Tibial nerve (tissue), 4 donors: ENCODE data around the gene LRP4. TPM values are rescaled to one million over a fixed set of nuclear protein-coding genes. Genes with fewer than 3 reads are reported as not detected.

Experiments used
- DNase-seq, 2 donors: peaks; one replicate each; pipeline ENCODE4 v3.0.0-alpha.2; 2019; ENCODE audit warnings: low spot score in 2 of 2
- H3K27ac ChIP-seq, 4 donors: fragments of 200-600 bp; sonication (generic) in 3 of 4; one replicate each; pipeline ENCODE4 v1.5.1; 2017 to 2019; ENCODE audit warnings: mild to moderate bottlenecking in 1 of 4
- H3K27me3 ChIP-seq, 2 donors: fragments of 200-600 bp; sonication (generic) in 1 of 2; one replicate each; pipeline versions ENCODE4 v1.5.1 to v1.6.0; 2017 to 2019
- H3K36me3 ChIP-seq, 3 donors: fragments of 200-600 bp; sonication (generic); one replicate each; pipeline ENCODE4 v1.5.1; 2018 to 2019
- H3K4me1 ChIP-seq, 4 donors: fragments of 200-600 bp; sonication (generic) in 3 of 4; one replicate each; pipeline ENCODE4 v1.5.1; 2017 to 2019
- H3K4me3 ChIP-seq, 4 donors: fragments of 200-600 bp; sonication (generic) in 3 of 4; one replicate each; pipeline ENCODE4 v1.5.1; 2017 to 2019; ENCODE audit warnings: mild to moderate bottlenecking in 1 of 4, moderate library complexity in 1 of 4
- H3K9me3 ChIP-seq, 4 donors: fragments of 200-600 bp; sonication (generic) in 3 of 4; one replicate each; pipeline ENCODE4 v1.5.1; 2017 to 2019
- CTCF ChIP-seq, 5 experiments: fragments of 200-600 bp in 3 of 5; fragments of 450-650 bp in 2 of 5; sonication (generic) in 3 of 5; IDR thresholded peaks; one replicate each; pipeline ENCODE4 v1.5.1; 2016 to 2019; ENCODE audit warnings: antibody characterized with exemption in 5 of 5, mild to moderate bottlenecking in 3 of 5, moderate library complexity in 2 of 5
- EP300 ChIP-seq, 2 donors: sonication (generic); formaldehyde crosslinking; IDR thresholded peaks; one replicate each; pipeline ENCODE4 v1.6.1; 2017; ENCODE audit warnings: antibody characterized with exemption in 2 of 2, mild to moderate bottlenecking in 1 of 2
- POLR2A ChIP-seq, 2 donors: fragments of 450-650 bp; IDR thresholded peaks; one replicate each; pipeline ENCODE4 v1.6.1; 2017; ENCODE audit warnings: antibody characterized with exemption in 2 of 2, mild to moderate bottlenecking in 2 of 2, moderate library complexity in 2 of 2
- WGBS, 2 donors: methylation state at CpG; one replicate each; pipeline ENCODE4 v1.1.5; 2018; 5-methylcytosine and 5-hydroxymethylcytosine counted together
- total RNA-seq, 4 donors: library from RNA; depleted of rRNA; stranded (reverse); fragments of >200 nt; gene quantifications; one replicate each; pipeline ENCODE4 v1.1.0, GENCODE V29; 2016

Gene LRP4
- total RNA-seq, 4 donors from 2014 or later, result 24.3 to 105 (median 52.9) TPM

DNA sequence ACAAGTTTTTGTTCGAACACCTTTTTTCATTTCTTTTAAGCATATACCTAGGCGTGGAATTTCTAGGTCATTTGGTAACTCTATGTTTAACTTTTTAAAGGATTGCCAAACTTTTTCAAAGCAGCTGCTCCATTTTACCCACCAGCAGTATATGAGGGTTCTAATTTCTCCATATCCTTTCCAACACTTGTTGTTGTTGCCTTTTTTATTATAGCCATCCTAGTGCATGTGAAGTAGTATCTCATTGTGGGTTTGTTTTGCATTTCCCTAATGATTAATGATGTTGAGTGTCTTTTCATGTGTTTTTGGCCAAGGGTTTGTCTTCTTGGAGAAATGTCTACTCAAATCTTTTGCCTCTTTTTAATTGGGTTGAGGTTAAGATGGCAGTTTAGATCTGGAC, 42.7 kb upstream of the LRP4 start:
- Histone ChIP-seq H3K4me3 (no peak overlapping the region), H3K4me1 (no peaks in the 10 kb centered on the region), H3K9me3 (peaks cover 0 to 6% (median 0%) of the 10 kb centered on the region in 4 donors), H3K27me3 (no peaks in the 10 kb centered on the region), H3K36me3 (peaks cover 0 to 28% (median 0%) of the 10 kb centered on the region in 3 donors), H3K27ac (no peak overlapping the region)
- TF ChIP-seq EP300 (IDR thresholded peaks at IDR 0.05), result no peak
- DNase-seq, result no peak
- 97 to 99% methylated on average over 2 of the region's 2 CpGs for WGBS, 2 donors

DNA sequence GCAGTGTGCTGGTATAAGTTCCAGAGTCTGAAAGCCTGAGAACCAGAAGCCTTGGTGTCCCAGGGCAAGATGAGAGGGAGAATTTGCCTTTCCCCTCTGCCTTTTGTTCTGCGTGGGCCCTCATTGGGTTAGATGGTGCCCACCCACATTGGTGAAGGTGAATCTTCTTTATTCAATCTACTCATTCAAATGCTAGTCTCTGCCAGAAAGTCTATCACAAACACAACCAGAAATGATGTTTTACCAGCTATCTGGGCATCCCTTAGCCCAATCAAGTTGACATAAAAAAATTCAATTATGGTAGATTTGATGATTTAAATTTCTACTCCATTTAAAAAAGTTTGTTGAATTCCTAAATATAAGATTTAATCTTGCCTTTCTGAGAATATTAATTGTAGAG, 40.4 kb upstream of the LRP4 start:
- TF ChIP-seq EP300 (IDR thresholded peaks at IDR 0.05) (no peak), CTCF (IDR thresholded peaks at IDR 0.05) (no peak), POLR2A (IDR thresholded peaks at IDR 0.05) (no peak)

GRCh38 chr11:46953093-46953492, 34.7 kb upstream of the LRP4 start:
- Histone ChIP-seq H3K4me3 (no peak overlapping the region), H3K4me1 (peaks cover 0 to 8% (median 1%) of the 10 kb centered on the region in 4 donors), H3K27me3 (no peaks in the 10 kb centered on the region), H3K36me3 (no peaks in the 10 kb centered on the region), H3K9me3 (no peaks in the 10 kb centered on the region), H3K27ac (no peak overlapping the region)
- 84 to 86% methylated on average over 5 of the region's 5 CpGs for WGBS, 2 donors
- DNase-seq, result no peak
- TF ChIP-seq EP300 (IDR thresholded peaks at IDR 0.05) (no peak), CTCF (IDR thresholded peaks at IDR 0.05) (no peak), POLR2A (IDR thresholded peaks at IDR 0.05) (no peak)

More for the DNA sequence above, 40.4 kb upstream of the LRP4 start:
- Histone ChIP-seq H3K36me3 (peaks cover 0 to 28% (median 0%) of the 10 kb centered on the region in 3 donors), H3K27me3 (no peaks in the 10 kb centered on the region), H3K4me3 (no peak overlapping the region), H3K4me1 (no peaks in the 10 kb centered on the region), H3K9me3 (peaks cover 0 to 6% (median 0%) of the 10 kb centered on the region in 4 donors), H3K27ac (no peak overlapping the region)
- no peak for DNase-seq
- 95 to 100% methylated on average over 1 of the region's 1 CpG for WGBS, 2 donors

- TF ChIP-seq POLR2A (IDR thresholded peaks at IDR 0.05) (no peak), EP300 (IDR thresholded peaks at IDR 0.05) (no peak), CTCF (IDR thresholded peaks at IDR 0.05) (no peak)
Measured at GRCh38 chr11:46952553-46952952, 34.2 kb upstream of the LRP4 start.

GRCh38 chr11:46951864-46952263, 33.5 kb upstream of the LRP4 start:
- Histone ChIP-seq H3K27me3 (no peaks in the 10 kb centered on the region), H3K4me3 (no peak overlapping the region), H3K4me1 (peaks cover 0 to 20% (median 5%) of the 10 kb centered on the region in 4 donors), H3K9me3 (no peaks in the 10 kb centered on the region), H3K36me3 (no peaks in the 10 kb centered on the region), H3K27ac (no peak overlapping the region)
- DNase-seq, result no peak
- 91 to 97% methylated on average over 1 of the region's 1 CpG for WGBS, 2 donors
- TF ChIP-seq POLR2A (IDR thresholded peaks at IDR 0.05) (no peak), CTCF (IDR thresholded peaks at IDR 0.05) (no peak), EP300 (IDR thresholded peaks at IDR 0.05) (no peak)

More at GRCh38 chr11:46952553-46952952, 34.2 kb upstream of the LRP4 start:
- Histone ChIP-seq H3K36me3 (no peaks in the 10 kb centered on the region), H3K27ac (no peak overlapping the region), H3K27me3 (no peaks in the 10 kb centered on the region), H3K9me3 (no peaks in the 10 kb centered on the region), H3K4me3 (no peak overlapping the region), H3K4me1 (peaks cover 0 to 14% (median 4%) of the 10 kb centered on the region in 4 donors)
- no peak for DNase-seq
- 72 to 79% methylated on average over 2 of the region's 2 CpGs for WGBS, 2 donors

DNA sequence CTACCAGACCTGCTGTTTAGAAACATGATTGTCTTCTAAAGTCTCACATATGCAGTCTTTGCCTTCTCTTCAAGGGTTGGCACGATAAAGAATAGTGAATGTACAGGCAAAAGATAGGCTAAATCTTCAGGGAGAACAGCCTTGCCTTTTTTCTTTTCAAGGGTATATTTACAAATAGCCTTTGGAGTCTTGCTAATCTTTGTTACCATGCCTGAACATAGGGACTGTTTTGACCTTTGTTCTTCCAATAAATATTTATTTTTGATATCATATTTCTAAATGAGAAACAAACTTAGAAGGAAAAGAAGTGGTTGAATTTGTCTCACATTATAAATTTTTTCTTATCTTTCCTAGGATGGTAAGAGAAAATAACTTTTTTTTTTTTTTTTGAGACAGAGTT, 30.9 kb upstream of the LRP4 start:
- H3K36me3 ChIP-seq, result no peaks in the 10 kb centered on the region
- DNase-seq, result no peak
- 92 to 97% methylated on average over 1 of the region's 1 CpG for WGBS, 2 donors
- H3K27ac ChIP-seq, result no peak overlapping the region
- H3K4me3 ChIP-seq, result no peak overlapping the region
- no peaks in the 10 kb centered on the region for H3K9me3 ChIP-seq
- no peaks in the 10 kb centered on the region for H3K27me3 ChIP-seq
- TF ChIP-seq POLR2A (IDR thresholded peaks at IDR 0.05) (no peak), CTCF (IDR thresholded peaks at IDR 0.05) (no peak), EP300 (IDR thresholded peaks at IDR 0.05) (no peak)
- H3K4me1 ChIP-seq, result peaks cover 0 to 20% (median 5%) of the 10 kb centered on the region in 4 donors
